CD4-positive, alpha-beta T cell treated with Interleukin-2 at 100 ng/mL for 4 hours (primary cell): ENCODE data around the gene CFAP46.

Experiments
- DNase-seq: peaks from one replicate; pipeline ENCODE4 v3.0.0-alpha.2; 2020; ENCODE audit warnings: low spot score

Gene CFAP46

GRCh38 chr10:132861884-132862461 is 80.4 kb downstream of the CFAP46 start:
- DNase-seq, result no peak

GRCh38 chr10:132861116-132861691 is 81.2 kb downstream of the CFAP46 start:
- DNase-seq, result no peak

- no peak for DNase-seq
These were observed 81.8 kb downstream of the CFAP46 start for GRCh38 chr10:132860532-132860931.

GRCh38 chr10:132859084-132859855 is 83.1 kb downstream of the CFAP46 start:
- DNase-seq, result no peak

- DNase-seq, result no peak
These were observed 84.0 kb downstream of the CFAP46 start for GRCh38 chr10:132858121-132859081.

GRCh38 chr10:132856869-132857524 is 85.4 kb downstream of the CFAP46 start:
- DNase-seq, result no peak

GRCh38 chr10:132855889-132856288 is 86.5 kb downstream of the CFAP46 start:
- DNase-seq, result no peak

- no peak for DNase-seq
These were observed 90.9 kb downstream of the CFAP46 start for GRCh38 chr10:132851451-132851850.

GRCh38 chr10:132850896-132851295 is 91.5 kb downstream of the CFAP46 start:
- DNase-seq, result no peak

- DNase-seq, result no peak
These were observed 92.1 kb downstream of the CFAP46 start for GRCh38 chr10:132850246-132850645.

- DNase-seq, result no peak
These were observed 92.8 kb downstream of the CFAP46 start for GRCh38 chr10:132849546-132850031.

- no peak for DNase-seq
These were observed 93.3 kb downstream of the CFAP46 start for GRCh38 chr10:132848951-132849545.

- DNase-seq, result no peak
These were observed 94.1 kb downstream of the CFAP46 start for GRCh38 chr10:132848291-132848701.

- no peak for DNase-seq
These were observed 94.5 kb downstream of the CFAP46 start for GRCh38 chr10:132847856-132848255.

GRCh38 chr10:132847416-132847777 is 95.0 kb downstream of the CFAP46 start:
- no peak for DNase-seq

- DNase-seq, result no peak
These were observed 95.5 kb downstream of the CFAP46 start for GRCh38 chr10:132846631-132847415.

- DNase-seq, result no peak
These were observed 96.4 kb downstream of the CFAP46 start for GRCh38 chr10:132845780-132846595.

GRCh38 chr10:132845041-132845551 is 97.3 kb downstream of the CFAP46 start:
- no peak for DNase-seq
